GM12878 (cell line): ENCODE measurements around the gene ICA1L. TPM values are rescaled to one million over a fixed set of nuclear protein-coding genes. Genes with fewer than 3 reads are reported as not detected.

ENCODE experiments used
- ATAC-seq: fragments of 200-7000 bp; cut with Tn5 transposase; 3 replicates; pipeline ENCODE4 v1.9.1; 2020; ENCODE audit warnings: mild to moderate bottlenecking, moderate library complexity
- BruUV-seq: library from RNA; stranded (reverse); fragments of 400-500 nt; replicated peaks from 2 replicates; lab custom pipeline; 2021; lab: Mats Ljungman, UMichigan
- CTCF ChIA-PET: fragments of 300-600 bp; sonication (Branson Sonifier 250); formaldehyde crosslinking; extraction: SDS; loops from one replicate; lab custom pipeline; 2021; ENCODE audit warnings: inconsistent platforms; lab: Yijun Ruan, JAX
- POLR2A ChIA-PET: fragments of 350-600 bp; formaldehyde crosslinking; extraction: SDS; loops from one replicate; lab custom pipeline; 2021; ENCODE audit warnings: inconsistent platforms; lab: Charles Lee
- RAD21 ChIA-PET: fragments of 300-600 bp; sonication (Branson Sonifier 250); formaldehyde crosslinking; loops from one replicate; lab custom pipeline; 2023; ENCODE audit warnings: antibody characterized with exemption; ENCODE audit not compliant: unreplicated experiment; lab: Charles Lee
- SMC1A ChIA-PET: fragments of 300-600 bp; sonication (Branson Sonifier 250); formaldehyde crosslinking; loops from one replicate; lab custom pipeline; 2023; ENCODE audit not compliant: unreplicated experiment, uncharacterized antibody; lab: Charles Lee
- DNase-seq: peaks from one replicate; pipeline ENCODE4 v3.0.0-alpha.2; 2011; ENCODE audit warnings: low read depth, low spot score
- FAIRE-seq: peaks from 3 replicates; lab custom pipeline; 2011; peaks lifted over from hg19 to GRCh38; lab: Jason Lieb, UNC
- H2AFZ ChIP-seq: 2 replicates; pipeline ENCODE4 v1.6.0; 2011; ENCODE audit warnings: low read depth, low read length, control low read depth; ENCODE audit not compliant: control insufficient read depth
- H3K27ac ChIP-seq: 2 replicates; pipeline ENCODE4 v1.5.1; 2011; ENCODE audit warnings: control low read depth; ENCODE audit not compliant: control insufficient read depth, insufficient read depth
- H3K27me3 ChIP-seq, 2 experiments: replicated peaks in 1 of 2; 2 replicates each; pipeline versions ENCODE4 v1.6.0 to v1.6.1; 2011; ENCODE audit warnings: low read length in 1 of 2; ENCODE audit not compliant: control insufficient read depth in 2 of 2, insufficient read depth in 2 of 2
- H3K36me3 ChIP-seq, 2 experiments: 2 replicates each; pipeline ENCODE4 v1.5.1; 2011; ENCODE audit warnings: low read length in 1 of 2; ENCODE audit not compliant: control insufficient read depth in 2 of 2, insufficient read depth in 2 of 2
- H3K4me1 ChIP-seq: 2 replicates; pipeline ENCODE4 v1.6.1; 2011; ENCODE audit warnings: mild to moderate bottlenecking, low read length, moderate library complexity, mixed read lengths; ENCODE audit not compliant: control insufficient read depth, insufficient read depth
- H3K4me2 ChIP-seq: 2 replicates; pipeline ENCODE4 v1.6.0; 2011; ENCODE audit warnings: control low read depth; ENCODE audit not compliant: control insufficient read depth, insufficient read depth
- H3K4me3 ChIP-seq: fragments of 200-600 bp; sonication (generic); 2 replicates; pipeline ENCODE4 v1.5.1; 2016
- H3K79me2 ChIP-seq: 2 replicates; pipeline ENCODE4 v1.6.0; 2011; ENCODE audit warnings: low read length; ENCODE audit not compliant: control insufficient read depth, insufficient read depth
- H3K9ac ChIP-seq: 2 replicates; pipeline ENCODE4 v1.8.0; 2011; ENCODE audit warnings: low read length, control low read depth, mixed read lengths; ENCODE audit not compliant: control insufficient read depth, insufficient read depth
- H3K9me3 ChIP-seq: replicated peaks from 3 replicates; pipeline ENCODE4 v1.5.1; 2011; ENCODE audit warnings: mild to moderate bottlenecking, low read length; ENCODE audit not compliant: control insufficient read depth, insufficient read depth
- H4K20me1 ChIP-seq: 2 replicates; pipeline ENCODE4 v1.6.0; 2011; ENCODE audit not compliant: control insufficient read depth, insufficient read depth
- BCL3 ChIP-seq: IDR thresholded peaks from 2 replicates; pipeline ENCODE4 v1.6.1; 2011; ENCODE audit warnings: borderline replicate concordance, low read depth, mild to moderate bottlenecking, moderate library complexity, low read length; ENCODE audit not compliant: insufficient read depth, poor library complexity, severe bottlenecking
- CBX3 ChIP-seq: fragments of 200-600 bp; sonication (generic); IDR thresholded peaks from 2 replicates; pipeline ENCODE4 v1.6.1; 2016; ENCODE audit warnings: low read depth, borderline replicate concordance
- CEBPZ ChIP-seq: fragments of 150-350 bp; IDR thresholded peaks from 2 replicates; pipeline ENCODE4 v1.6.1; 2016; ENCODE audit warnings: low read depth, low read length
- ELK1 ChIP-seq: IDR thresholded peaks from 2 replicates; pipeline ENCODE4 v1.6.1; 2012; ENCODE audit warnings: low read depth, low read length, improper control_type of control experiment
- FOS ChIP-seq: IDR thresholded peaks from 3 replicates; pipeline ENCODE4 v1.6.1; 2011; ENCODE audit warnings: borderline replicate concordance; ENCODE audit not compliant: insufficient read length; ENCODE audit errors: extremely low read depth
- FOXK2 ChIP-seq: fragments of 450-650 bp; IDR thresholded peaks from 2 replicates; pipeline ENCODE4 v1.6.1; 2017; ENCODE audit warnings: mild to moderate bottlenecking, moderate library complexity
- HDAC2 ChIP-seq: fragments of 200-600 bp; sonication (generic); IDR thresholded peaks from 2 replicates; pipeline ENCODE4 v1.6.1; 2017
- IRF5 ChIP-seq: fragments of 450-650 bp; IDR thresholded peaks from 2 replicates; pipeline ENCODE4 v1.6.1; 2017; ENCODE audit warnings: borderline replicate concordance
- JUNB ChIP-seq: IDR thresholded peaks from 2 replicates; pipeline ENCODE4 v1.6.1; 2016; ENCODE audit warnings: antibody characterized with exemption, mild to moderate bottlenecking
- LARP7 ChIP-seq: fragments of 450-650 bp; IDR thresholded peaks from 2 replicates; pipeline ENCODE4 v1.6.1; 2017; ENCODE audit warnings: mild to moderate bottlenecking
- NRF1 ChIP-seq: conservative IDR thresholded peaks from 2 replicates; pipeline ENCODE4 v1.6.1; 2011; ENCODE audit warnings: mild to moderate bottlenecking, low read depth, low read length, improper control_type of control experiment
- SIX5 ChIP-seq: IDR thresholded peaks from 2 replicates; pipeline ENCODE4 v1.6.1; 2011; ENCODE audit warnings: mild to moderate bottlenecking, low read depth, low read length, moderate library complexity; ENCODE audit not compliant: severe bottlenecking
- SP1 ChIP-seq: IDR thresholded peaks from one replicate; pipeline ENCODE4 v1.6.1; 2011; ENCODE audit warnings: low read depth, low read length
- STAT3 ChIP-seq: IDR thresholded peaks from 2 replicates; pipeline ENCODE4 v1.6.1; 2011; ENCODE audit warnings: low read depth, low read length, improper control_type of control experiment
- SUPT20H ChIP-seq: IDR thresholded peaks from 2 replicates; pipeline ENCODE4 v1.6.1; 2011; ENCODE audit warnings: low read depth, mild to moderate bottlenecking, low read length, moderate library complexity, borderline replicate concordance; ENCODE audit not compliant: control insufficient read depth
- ZBTB33 ChIP-seq: fragments of 450-650 bp; IDR thresholded peaks from 2 replicates; pipeline ENCODE4 v1.6.1; 2017; ENCODE audit warnings: mild to moderate bottlenecking
- WGBS: methylation state at CpG from one replicate; pipeline ENCODE4 v1.1.6; 2016; ENCODE audit warnings: low lambda C conversion rate; ENCODE audit not compliant: insufficient replicate concordance, insufficient coverage; ENCODE audit errors: missing lambda C conversion rate; 5-methylcytosine and 5-hydroxymethylcytosine counted together
- in situ Hi-C: fragments of 300-500 bp; cut with MboI; formaldehyde crosslinking; loops from 9 replicates; pipeline ENCODE4 v1.14.3; 2018; ENCODE audit warnings: mixed read lengths
- intact Hi-C: fragments of 100-400 bp; cut with micrococcal nuclease; formaldehyde crosslinking; loops from one replicate; pipeline ENCODE4 v1.14.2; 2022; ENCODE audit not compliant: unreplicated experiment
- polyA plus RNA-seq, 11 experiments: library from polyadenylated mRNA; depleted of rRNA in 4 of 11; unstranded in 6 of 11; stranded (reverse) in 5 of 11; fragments of >200 nt; fragmentation: Nextera tagmentation in 4 of 11; fragmentation: Illumina TruSeq in 1 of 11; extraction: Ambion mirVana in 4 of 11; extraction: Trizol in 1 of 11; gene quantifications; 1 replicate in 1 of 11; 2 replicates in 10 of 11; pipeline versions ENCODE4 v1.2.1 to v1.2.3, GENCODE V29; 2011 to 2016; ENCODE audit warnings: inconsistent platforms in 2 of 11, missing spikeins in 2 of 11, low read depth in 1 of 11
- total RNA-seq, 4 experiments: library from RNA; depleted of rRNA in 3 of 4; stranded (reverse); fragments of >200 nt in 3 of 4; fragmentation: Illumina TruSeq in 1 of 4; extraction: Trizol in 1 of 4; gene quantifications; 2 replicates each; pipeline versions ENCODE4 v1.2.1 to v1.2.3, GENCODE V29; 2013 to 2021

The ICA1L gene
- total and polyA plus RNA-seq, 10 of the 15 experiments (the other 5 are each of a cell fraction or from before 2014, with no cell fraction given): 0.85 to 7.4 (median 3.6) TPM

- CTCF ChIA-PET: interaction anchor here (0.8 kb wide), 1 partner anchor 34 kb away, joined by 3 read pairs; no protein-coding TSS in a partner anchor
- Histone ChIP-seq H3K79me2 (no peaks in the 10 kb centered on the region), H3K4me2 (no peak overlapping the region), H2AFZ (no peak overlapping the region), H3K9ac (no peak overlapping the region), H4K20me1 (no peaks in the 10 kb centered on the region), H3K36me3 (no peaks in the 10 kb centered on the region; a peak in 1 of 4 replicates), H3K9me3 (no peaks in the 10 kb centered on the region), H3K27ac (no peak overlapping the region), H3K27me3 (no peaks in the 10 kb centered on the region), H3K4me1 (no peaks in the 10 kb centered on the region), H3K4me3 (no peak overlapping the region)
- DNase-seq (no peak), ATAC-seq (no peak), FAIRE-seq (no peak)
- SMC1A ChIA-PET: no interaction called here
- WGBS: 98% methylated on average over 3 of the region's 3 CpGs
- intact Hi-C loops: no loop called here
- in situ Hi-C loops: no loop called here
- POLR2A ChIA-PET: interaction anchor here (0.5 kb wide), 1 partner anchor 49 kb away, joined by 4 read pairs; no protein-coding TSS in a partner anchor
- BruUV-seq: no TSS peak
- RAD21 ChIA-PET: no interaction called here
- TF ChIP-seq FOS (no peak), LARP7 (no peak), ZBTB33 (no peak), STAT3 (no peak), CEBPZ (no peak), NRF1 (no peak), FOXK2 (no peak), SUPT20H (no peak), IRF5 (no peak), ELK1 (no peak), JUNB (no peak), HDAC2 (no peak), SP1 (no peak), CBX3 (no peak), BCL3 (no peak), SIX5 (no peak)
Measured at GRCh38 chr2:202726070-202726469, 145.5 kb downstream of the ICA1L start.
